Panc1 (cell line): Measurements from ENCODE around the gene CDHR2. TPM values are rescaled to one million over a fixed set of nuclear protein-coding genes. Genes with fewer than 3 reads are reported as not detected.

ENCODE experiments used
- ATAC-seq: fragments of 200-7000 bp; cut with Tn5 transposase; 2 replicates; pipeline ENCODE4 v1.9.1; 2020; ENCODE audit warnings: mild to moderate bottlenecking, moderate library complexity
- BruUV-seq: library from RNA; stranded (reverse); fragments of 400-500 nt; replicated peaks from 2 replicates; lab custom pipeline; 2021; lab: Mats Ljungman, UMichigan
- CTCF ChIA-PET: fragments of 300-600 bp; sonication (Branson Sonifier 250); formaldehyde crosslinking; loops from one replicate; lab custom pipeline; 2022; ENCODE audit warnings: antibody characterized with exemption; lab: Charles Lee
- POLR2A ChIA-PET: fragments of 300-600 bp; sonication (Branson Sonifier 250); formaldehyde crosslinking; loops from one replicate; lab custom pipeline; 2022; ENCODE audit warnings: antibody characterized with exemption; lab: Charles Lee
- DNase-seq: peaks from one replicate; pipeline ENCODE4 v3.0.0-alpha.2; 2010; ENCODE audit warnings: low read depth, low spot score
- H3K27ac ChIP-seq: 2 replicates; pipeline ENCODE4 v1.5.1; 2011; ENCODE audit warnings: mild to moderate bottlenecking, low read length, inconsistent platforms
- H3K27me3 ChIP-seq: fragments of 200-500 bp; sonication (Bioruptor generic); 2 replicates; pipeline ENCODE4 v1.6.0; 2014; ENCODE audit warnings: low read length, inconsistent platforms; ENCODE audit not compliant: control insufficient read depth, insufficient read depth
- H3K36me3 ChIP-seq: fragments of 200-500 bp; sonication (Bioruptor generic); 2 replicates; pipeline ENCODE4 v1.5.1; 2014; ENCODE audit warnings: inconsistent platforms, mild to moderate bottlenecking, low read length, moderate library complexity; ENCODE audit not compliant: control insufficient read depth, insufficient read depth
- H3K4me1 ChIP-seq: 2 replicates; pipeline ENCODE4 v1.5.1; 2011; ENCODE audit warnings: inconsistent platforms, mild to moderate bottlenecking, low read length, moderate library complexity; ENCODE audit not compliant: control insufficient read depth, insufficient read depth
- H3K4me3 ChIP-seq, 2 experiments: 2 replicates each; pipeline ENCODE4 v1.5.1; 2011 to 2012; ENCODE audit warnings: low read depth in 2 of 2, low read length in 2 of 2, mild to moderate bottlenecking in 2 of 2, inconsistent platforms in 1 of 2, moderate library complexity in 1 of 2
- H3K9me3 ChIP-seq: fragments of 200-500 bp; sonication (Bioruptor generic); 2 replicates; pipeline ENCODE4 v1.5.1; 2014; ENCODE audit warnings: low read depth, mild to moderate bottlenecking, inconsistent platforms, low read length, moderate library complexity; ENCODE audit not compliant: control insufficient read depth, insufficient read depth
- POLR2AphosphoS5 ChIP-seq: IDR thresholded peaks from 2 replicates; pipeline ENCODE4 v1.6.1; 2012; ENCODE audit warnings: mild to moderate bottlenecking, low read depth, low read length, moderate library complexity
- SIN3A ChIP-seq: IDR thresholded peaks from 2 replicates; pipeline ENCODE4 v1.6.1; 2012; ENCODE audit warnings: low read depth, mild to moderate bottlenecking, low read length, moderate library complexity, borderline replicate concordance; ENCODE audit not compliant: insufficient read depth
- TCF7L2 ChIP-seq: IDR thresholded peaks from 2 replicates; pipeline ENCODE4 v1.6.1; 2011; ENCODE audit warnings: mild to moderate bottlenecking, low read depth, low read length, inconsistent platforms
- in situ Hi-C: cut with HindIII; loops from 2 replicates; pipeline ENCODE4 v1.10.0; 2016; ENCODE audit warnings: low sequenced_read_pairs, low pct_unique_long_range_greater_than_20kb
- intact Hi-C: fragments of 100-400 bp; cut with micrococcal nuclease; formaldehyde crosslinking; loops from one replicate; pipeline ENCODE4 v1.10.0; 2022; ENCODE audit not compliant: unreplicated experiment
- total RNA-seq: library from RNA; stranded (reverse); gene quantifications from one replicate; pipeline ENCODE4 v1.2.1, GENCODE V29; 2021; ENCODE audit not compliant: unreplicated experiment
- TF ChIP-seq, protein P1 (sequence below), 2 experiments: IDR thresholded peaks; 2 replicates each; pipeline ENCODE4 v1.6.1; 2011 to 2012; ENCODE audit warnings: low read depth in 2 of 2, control low read depth in 1 of 2, low read length in 1 of 2, mild to moderate bottlenecking in 1 of 2, moderate library complexity in 1 of 2; ENCODE audit not compliant: insufficient read depth in 1 of 2
- TF ChIP-seq, protein P2 (sequence below): fragments of 450-650 bp; IDR thresholded peaks from 2 replicates; pipeline ENCODE4 v1.5.1; 2017; ENCODE audit warnings: mild to moderate bottlenecking

CDHR2 gene
- total RNA-seq, 1 experiment from 2014 or later: 0.72 TPM

DNA sequence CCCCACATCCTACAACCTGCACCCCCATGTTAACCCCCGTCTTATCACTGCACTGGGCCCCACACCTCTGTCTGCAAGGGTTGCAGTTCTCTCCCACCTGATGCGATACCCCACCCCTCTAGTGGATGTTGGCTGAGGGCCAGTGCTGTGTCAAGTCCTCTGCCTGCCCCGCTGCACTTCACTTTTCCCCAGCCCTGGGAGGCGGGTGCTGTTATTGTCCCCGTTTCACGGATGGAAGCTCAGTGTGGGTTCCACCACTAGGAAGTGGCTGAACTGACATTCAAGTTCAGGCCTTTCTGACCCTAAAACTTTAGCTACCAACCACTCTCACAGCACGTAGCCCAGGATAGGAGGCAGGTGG is 77.7 kb downstream of the CDHR2 start:
- H3K4me1 ChIP-seq: no peaks in the 10 kb centered on the region; the same call in 1 of the 2 replicates
- H3K27ac ChIP-seq: no peak overlapping the region
- CTCF ChIA-PET: no interaction called here
- ATAC-seq: no peak
- DNase-seq: no peak
- intact Hi-C loops: no loop called here
- peaks cover 10% of the 10 kb centered on the region; the same call in 1 of the 2 replicates for H3K27me3 ChIP-seq
- no peaks in the 10 kb centered on the region for H3K36me3 ChIP-seq
- H3K4me3 ChIP-seq: no peak overlapping the region
- POLR2A ChIA-PET: interaction anchor here (0.7 kb wide), 1 partner anchor 178 kb away, joined by 5 read pairs; no protein-coding TSS in a partner anchor
- no TSS peak for BruUV-seq
- H3K9me3 ChIP-seq: no peaks in the 10 kb centered on the region
- in situ Hi-C loops: no loop called here
- TF ChIP-seq SIN3A (no peak), TCF7L2 (no peak), POLR2AphosphoS5 (no peak)
- TF ChIP-seq, protein P1, sequence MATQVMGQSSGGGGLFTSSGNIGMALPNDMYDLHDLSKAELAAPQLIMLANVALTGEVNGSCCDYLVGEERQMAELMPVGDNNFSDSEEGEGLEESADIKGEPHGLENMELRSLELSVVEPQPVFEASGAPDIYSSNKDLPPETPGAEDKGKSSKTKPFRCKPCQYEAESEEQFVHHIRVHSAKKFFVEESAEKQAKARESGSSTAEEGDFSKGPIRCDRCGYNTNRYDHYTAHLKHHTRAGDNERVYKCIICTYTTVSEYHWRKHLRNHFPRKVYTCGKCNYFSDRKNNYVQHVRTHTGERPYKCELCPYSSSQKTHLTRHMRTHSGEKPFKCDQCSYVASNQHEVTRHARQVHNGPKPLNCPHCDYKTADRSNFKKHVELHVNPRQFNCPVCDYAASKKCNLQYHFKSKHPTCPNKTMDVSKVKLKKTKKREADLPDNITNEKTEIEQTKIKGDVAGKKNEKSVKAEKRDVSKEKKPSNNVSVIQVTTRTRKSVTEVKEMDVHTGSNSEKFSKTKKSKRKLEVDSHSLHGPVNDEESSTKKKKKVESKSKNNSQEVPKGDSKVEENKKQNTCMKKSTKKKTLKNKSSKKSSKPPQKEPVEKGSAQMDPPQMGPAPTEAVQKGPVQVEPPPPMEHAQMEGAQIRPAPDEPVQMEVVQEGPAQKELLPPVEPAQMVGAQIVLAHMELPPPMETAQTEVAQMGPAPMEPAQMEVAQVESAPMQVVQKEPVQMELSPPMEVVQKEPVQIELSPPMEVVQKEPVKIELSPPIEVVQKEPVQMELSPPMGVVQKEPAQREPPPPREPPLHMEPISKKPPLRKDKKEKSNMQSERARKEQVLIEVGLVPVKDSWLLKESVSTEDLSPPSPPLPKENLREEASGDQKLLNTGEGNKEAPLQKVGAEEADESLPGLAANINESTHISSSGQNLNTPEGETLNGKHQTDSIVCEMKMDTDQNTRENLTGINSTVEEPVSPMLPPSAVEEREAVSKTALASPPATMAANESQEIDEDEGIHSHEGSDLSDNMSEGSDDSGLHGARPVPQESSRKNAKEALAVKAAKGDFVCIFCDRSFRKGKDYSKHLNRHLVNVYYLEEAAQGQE (IDR thresholded peaks at IDR 0.05; ENCODE audit: insufficient read depth in 1 of 2, low read depth in 2 of 2, low read length in 1 of 2): no peak
- TF ChIP-seq, protein P2, sequence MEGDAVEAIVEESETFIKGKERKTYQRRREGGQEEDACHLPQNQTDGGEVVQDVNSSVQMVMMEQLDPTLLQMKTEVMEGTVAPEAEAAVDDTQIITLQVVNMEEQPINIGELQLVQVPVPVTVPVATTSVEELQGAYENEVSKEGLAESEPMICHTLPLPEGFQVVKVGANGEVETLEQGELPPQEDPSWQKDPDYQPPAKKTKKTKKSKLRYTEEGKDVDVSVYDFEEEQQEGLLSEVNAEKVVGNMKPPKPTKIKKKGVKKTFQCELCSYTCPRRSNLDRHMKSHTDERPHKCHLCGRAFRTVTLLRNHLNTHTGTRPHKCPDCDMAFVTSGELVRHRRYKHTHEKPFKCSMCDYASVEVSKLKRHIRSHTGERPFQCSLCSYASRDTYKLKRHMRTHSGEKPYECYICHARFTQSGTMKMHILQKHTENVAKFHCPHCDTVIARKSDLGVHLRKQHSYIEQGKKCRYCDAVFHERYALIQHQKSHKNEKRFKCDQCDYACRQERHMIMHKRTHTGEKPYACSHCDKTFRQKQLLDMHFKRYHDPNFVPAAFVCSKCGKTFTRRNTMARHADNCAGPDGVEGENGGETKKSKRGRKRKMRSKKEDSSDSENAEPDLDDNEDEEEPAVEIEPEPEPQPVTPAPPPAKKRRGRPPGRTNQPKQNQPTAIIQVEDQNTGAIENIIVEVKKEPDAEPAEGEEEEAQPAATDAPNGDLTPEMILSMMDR: no peak

DNA sequence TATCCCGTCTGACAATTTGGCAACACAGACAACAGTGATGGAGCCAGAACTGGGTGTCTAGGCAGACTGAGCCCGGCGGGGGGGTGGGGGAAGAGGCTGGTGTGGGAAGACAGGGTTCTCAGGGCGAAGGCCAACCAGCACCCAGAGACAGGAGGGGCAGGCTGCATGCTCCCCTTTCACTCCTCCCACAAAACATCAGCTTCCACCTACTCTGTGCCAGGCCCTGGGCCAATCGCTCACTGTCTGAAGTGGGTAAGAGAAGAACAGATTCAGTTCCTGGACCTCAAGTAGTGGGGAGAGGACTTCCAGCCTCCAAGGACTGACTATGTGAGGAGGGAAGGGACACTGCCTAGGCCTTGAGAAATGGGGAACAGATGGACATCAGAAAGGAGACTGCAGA is 78.4 kb downstream of the CDHR2 start:
- ATAC-seq (no peak), DNase-seq (no peak)
- Histone ChIP-seq H3K4me3 (no peak overlapping the region), H3K27me3 (peaks cover 11% of the 10 kb centered on the region; the same call in 1 of the 2 replicates), H3K9me3 (no peaks in the 10 kb centered on the region), H3K27ac (no peak overlapping the region), H3K36me3 (no peaks in the 10 kb centered on the region), H3K4me1 (no peaks in the 10 kb centered on the region; the same call in 1 of the 2 replicates)
- in situ Hi-C loops: no loop called here
- BruUV-seq: no TSS peak
- TF ChIP-seq SIN3A (no peak), POLR2AphosphoS5 (no peak), TCF7L2 (no peak)
- TF ChIP-seq, protein P1 (IDR thresholded peaks at IDR 0.05; ENCODE audit: insufficient read depth in 1 of 2, low read depth in 2 of 2, low read length in 1 of 2): no peak
- TF ChIP-seq, protein P2: no peak
- ChIA-PET POLR2A (no interaction called here), CTCF (no interaction called here)
- intact Hi-C loops: no loop called here
